Spinal cord (tissue), 10 donors: Measurements from ENCODE around the gene DBT. TPM values are rescaled to one million over a fixed set of nuclear protein-coding genes. Genes with fewer than 3 reads are reported as not detected.
"Not testable (repeated sequence)": the region's sequence is repeated elsewhere in the genome, so short reads cannot be mapped to it uniquely, and the experiment has no call there.

ENCODE experiments used
- DNase-seq, 6 donors: peaks; one replicate each; pipeline versions ENCODE4 v3.0.0 to v3.0.0-alpha.2; 2013 to 2015; ENCODE audit warnings: low spot score in 6 of 6, low read depth in 4 of 6
- H3K27ac ChIP-seq: one replicate; pipeline ENCODE4 v1.5.1; 2013; ENCODE audit warnings: low read depth, low read length, control low read depth
- H3K27me3 ChIP-seq: one replicate; pipeline ENCODE4 v1.6.1; 2013; ENCODE audit warnings: low read length; ENCODE audit not compliant: control insufficient read depth, insufficient read depth
- H3K36me3 ChIP-seq: one replicate; pipeline ENCODE4 v1.6.1; 2013; ENCODE audit warnings: low read length; ENCODE audit not compliant: control insufficient read depth, insufficient read depth
- H3K4me1 ChIP-seq: one replicate; pipeline ENCODE4 v1.6.1; 2013; ENCODE audit warnings: low read length; ENCODE audit not compliant: control insufficient read depth, insufficient read depth
- H3K4me3 ChIP-seq: one replicate; pipeline ENCODE4 v1.5.1; 2013; ENCODE audit warnings: low read depth, low read length, control low read depth
- H3K9me3 ChIP-seq: one replicate; pipeline ENCODE4 v1.6.1; 2013; ENCODE audit warnings: low read length; ENCODE audit not compliant: control insufficient read depth, insufficient read depth
- WGBS: methylation state at CpG from one replicate; pipeline ENCODE4 v1.1.5; 2013; ENCODE audit warnings: missing lambda C conversion rate; ENCODE audit not compliant: insufficient coverage; 5-methylcytosine and 5-hydroxymethylcytosine counted together
- polyA plus RNA-seq, 2 donors: library from polyadenylated mRNA; unstranded; fragments of 120-200 nt; gene quantifications; one replicate each; pipeline ENCODE4 v1.2.1, GENCODE V29; 2013; ENCODE audit not compliant: insufficient read length in 2 of 2
- total RNA-seq, 2 donors: library from RNA; depleted of rRNA in 1 of 2; stranded (reverse); fragments of 120-200 nt in 1 of 2; fragments of >200 nt in 1 of 2; gene quantifications; one replicate each; pipeline versions ENCODE4 v1.2.3 to v1.2.4, GENCODE V29; 2013 to 2014
- donor health status: healthy.

The DBT gene
- total and polyA plus RNA-seq, 4 donors: 12.1 to 14.5 (median 12.5) TPM

- WGBS: no CpG with 5 or more reads among the region's 1 CpG
- Histone ChIP-seq H3K4me1 (no peaks in the 10 kb centered on the region), H3K27me3 (no peaks in the 10 kb centered on the region), H3K36me3 (peaks cover 10% of the 10 kb centered on the region), H3K9me3 (no peaks in the 10 kb centered on the region), H3K4me3 (no peak overlapping the region), H3K27ac (no peak overlapping the region)
- no peak for DNase-seq
Observed at GRCh38 chr1:100234432-100234831, 15.2 kb downstream of the DBT start.

- H3K36me3 ChIP-seq: peaks cover 15% of the 10 kb centered on the region
- not testable (repeated sequence) for H3K27me3 ChIP-seq, H3K9me3 ChIP-seq, DNase-seq, H3K4me3 ChIP-seq, H3K4me1 ChIP-seq, H3K27ac ChIP-seq
- 50% methylated on average over 1 of the region's 4 CpGs for WGBS
Observed at GRCh38 chr1:100233566-100233965, 16.1 kb downstream of the DBT start.

GRCh38 chr1:100232156-100232555 lies 17.5 kb downstream of the DBT start:
- Histone ChIP-seq H3K4me3 (no peak overlapping the region), H3K9me3 (no peaks in the 10 kb centered on the region), H3K27me3 (no peaks in the 10 kb centered on the region), H3K36me3 (peaks cover 14% of the 10 kb centered on the region), H3K4me1 (no peaks in the 10 kb centered on the region), H3K27ac (no peak overlapping the region)
- no peak for DNase-seq
- WGBS: no CpG with 5 or more reads among the region's 1 CpG

DNA sequence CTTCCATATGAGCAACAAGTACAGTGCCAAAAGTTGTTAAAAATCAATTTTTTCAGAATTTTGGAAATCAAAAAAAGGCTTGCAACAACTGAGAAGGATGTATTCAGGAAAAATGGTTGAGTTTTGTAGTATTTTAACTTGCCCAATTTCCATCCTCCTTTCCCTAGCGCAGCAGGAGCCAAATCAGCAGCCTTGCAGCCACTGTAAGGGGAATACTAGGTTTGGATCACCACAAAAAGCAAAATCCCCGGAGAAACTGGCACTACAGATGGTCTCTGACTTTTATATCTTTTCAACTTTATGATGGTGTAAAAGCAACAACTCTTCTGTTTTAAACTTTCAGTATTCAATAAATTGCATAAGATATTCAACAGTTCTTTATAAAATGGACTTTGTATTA lies 17.9 kb downstream of the DBT start:
- peak in 1 of 6 donors; percentile 54 for DNase-seq
- H3K36me3 ChIP-seq: peaks cover 14% of the 10 kb centered on the region
- H3K4me3 ChIP-seq: no peak overlapping the region
- no peak overlapping the region for H3K27ac ChIP-seq
- no peaks in the 10 kb centered on the region for H3K27me3 ChIP-seq
- H3K9me3 ChIP-seq: no peaks in the 10 kb centered on the region
- no peaks in the 10 kb centered on the region for H3K4me1 ChIP-seq
- WGBS: no CpG with 5 or more reads among the region's 2 CpGs

DNA sequence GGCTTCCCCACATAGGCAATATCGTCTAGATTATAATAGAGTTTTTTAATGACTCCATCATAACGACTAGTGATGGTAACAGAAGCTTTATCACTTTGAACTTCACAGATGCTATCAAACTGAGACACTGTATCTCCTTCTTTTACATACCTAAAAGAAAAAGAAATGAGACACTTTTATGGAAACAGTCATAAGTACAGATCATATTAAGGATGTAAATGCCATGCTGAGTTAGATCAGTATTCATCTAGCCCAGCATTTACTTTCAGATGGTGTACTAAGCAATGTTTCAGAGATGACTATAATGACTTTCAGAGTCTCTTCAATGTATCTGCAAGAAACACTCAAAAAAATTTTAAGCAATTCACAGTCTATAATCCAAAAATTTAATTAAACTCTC lies 18.9 kb downstream of the DBT start:
- no CpG with 5 or more reads among the region's 2 CpGs for WGBS
- H3K9me3 ChIP-seq: no peaks in the 10 kb centered on the region
- H3K4me3 ChIP-seq: no peak overlapping the region
- DNase-seq: no peak
- H3K27ac ChIP-seq: no peak overlapping the region
- H3K27me3 ChIP-seq: no peaks in the 10 kb centered on the region
- H3K4me1 ChIP-seq: no peaks in the 10 kb centered on the region
- H3K36me3 ChIP-seq: peaks cover 14% of the 10 kb centered on the region

- DNase-seq: no peak
- H3K36me3 ChIP-seq: peaks cover 14% of the 10 kb centered on the region
- no peaks in the 10 kb centered on the region for H3K9me3 ChIP-seq
- H3K27me3 ChIP-seq: no peaks in the 10 kb centered on the region
- H3K27ac ChIP-seq: no peak overlapping the region
- no peak overlapping the region for H3K4me3 ChIP-seq
- WGBS: 100% methylated on average over 1 of the region's 4 CpGs
- H3K4me1 ChIP-seq: no peaks in the 10 kb centered on the region
Observed at GRCh38 chr1:100229681-100230443, 19.8 kb downstream of the DBT start.

DNA sequence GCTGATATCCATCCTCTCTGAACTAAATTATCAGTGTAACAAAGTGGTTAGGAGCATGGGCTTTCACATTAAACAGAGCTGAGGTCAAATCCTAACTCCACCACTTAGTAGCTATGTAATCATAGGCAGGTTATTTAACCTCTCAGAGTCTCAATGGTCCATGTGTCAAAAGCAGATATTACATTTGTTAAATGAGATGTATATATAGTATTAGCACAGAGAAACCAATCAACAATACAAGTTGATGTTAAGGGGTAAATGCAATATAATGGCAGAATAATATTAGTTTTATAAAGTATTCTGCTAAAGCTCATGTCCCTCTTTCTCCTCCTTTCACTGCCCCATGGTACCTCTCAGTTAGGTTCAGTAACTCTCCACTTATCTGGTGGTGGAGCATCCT lies 27.2 kb downstream of the DBT start:
- no peak for DNase-seq
- no peaks in the 10 kb centered on the region for H3K9me3 ChIP-seq
- H3K4me3 ChIP-seq: no peak overlapping the region

GRCh38 chr1:100219883-100220282 lies 29.8 kb downstream of the DBT start:
- Histone ChIP-seq H3K27ac (no peak overlapping the region), H3K27me3 (no peaks in the 10 kb centered on the region), H3K4me3 (no peak overlapping the region), H3K4me1 (no peaks in the 10 kb centered on the region), H3K9me3 (no peaks in the 10 kb centered on the region), H3K36me3 (peaks cover 8% of the 10 kb centered on the region)
- no peak for DNase-seq
- no CpG with 5 or more reads among the region's 2 CpGs for WGBS

More for the DNA sequence above, 27.2 kb downstream of the DBT start:
- Histone ChIP-seq H3K36me3 (peaks cover 4% of the 10 kb centered on the region), H3K27ac (no peak overlapping the region), H3K4me1 (no peaks in the 10 kb centered on the region), H3K27me3 (no peaks in the 10 kb centered on the region)

DNA sequence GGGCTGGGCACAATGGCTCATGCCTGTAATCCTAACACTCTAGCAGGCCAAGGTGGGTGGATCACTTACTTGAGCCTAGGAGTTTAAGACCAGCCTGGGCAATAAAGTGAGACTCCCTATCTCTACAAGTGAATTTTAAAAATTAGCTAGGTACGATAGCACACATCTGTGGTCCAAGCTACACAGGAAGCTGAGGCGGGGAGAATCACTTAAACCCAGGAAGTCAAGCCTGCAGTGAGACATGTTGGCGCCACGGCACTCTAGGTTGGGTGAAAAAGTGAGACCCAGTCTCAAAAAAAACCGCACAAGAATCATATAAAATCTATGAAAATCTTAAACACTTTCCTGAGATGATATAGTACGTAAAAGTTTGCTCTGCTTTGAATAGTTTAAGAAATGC lies 30.2 kb downstream of the DBT start:
- no peak overlapping the region for H3K4me3 ChIP-seq
- no peaks in the 10 kb centered on the region for H3K4me1 ChIP-seq
- no peaks in the 10 kb centered on the region for H3K9me3 ChIP-seq
- no peak for DNase-seq
- WGBS: 100% methylated on average over 1 of the region's 6 CpGs
- peaks cover 9% of the 10 kb centered on the region for H3K36me3 ChIP-seq
- H3K27me3 ChIP-seq: no peaks in the 10 kb centered on the region
- no peak overlapping the region for H3K27ac ChIP-seq

DNA sequence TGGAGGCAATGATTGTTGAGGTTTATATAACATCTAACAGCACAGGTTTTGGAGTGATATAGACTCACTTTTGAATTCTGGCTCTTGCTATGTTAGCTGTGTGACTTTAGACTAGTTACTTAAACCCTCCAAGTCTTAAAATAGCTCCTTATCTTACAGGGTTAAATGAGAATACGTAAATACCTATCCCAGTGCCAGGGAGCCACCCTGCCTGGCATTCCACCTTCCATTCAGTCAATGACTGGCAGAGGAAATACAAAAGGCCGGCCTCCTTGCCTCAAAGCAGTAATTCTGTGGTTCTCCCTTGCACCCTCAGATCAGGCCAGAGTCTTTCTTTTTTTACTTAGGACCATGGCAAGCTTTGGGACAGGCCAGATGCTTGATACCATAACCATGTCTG lies 31.8 kb downstream of the DBT start:
- Histone ChIP-seq H3K4me3 (no peak overlapping the region), H3K27ac (no peak overlapping the region), H3K27me3 (no peaks in the 10 kb centered on the region), H3K4me1 (no peaks in the 10 kb centered on the region), H3K9me3 (no peaks in the 10 kb centered on the region), H3K36me3 (peaks cover 20% of the 10 kb centered on the region)
- 75% methylated on average over 2 of the region's 2 CpGs for WGBS
- DNase-seq: no peak
